ENCODE data around the gene JAZF1. TPM values are rescaled to one million over a fixed set of nuclear protein-coding genes. Genes with fewer than 3 reads are reported as not detected.

The JAZF1 gene
- total and polyA plus RNA-seq, 2 of the 4 experiments (the other 2 are of a cell fraction): 8.4 to 10.5 TPM

DNA sequence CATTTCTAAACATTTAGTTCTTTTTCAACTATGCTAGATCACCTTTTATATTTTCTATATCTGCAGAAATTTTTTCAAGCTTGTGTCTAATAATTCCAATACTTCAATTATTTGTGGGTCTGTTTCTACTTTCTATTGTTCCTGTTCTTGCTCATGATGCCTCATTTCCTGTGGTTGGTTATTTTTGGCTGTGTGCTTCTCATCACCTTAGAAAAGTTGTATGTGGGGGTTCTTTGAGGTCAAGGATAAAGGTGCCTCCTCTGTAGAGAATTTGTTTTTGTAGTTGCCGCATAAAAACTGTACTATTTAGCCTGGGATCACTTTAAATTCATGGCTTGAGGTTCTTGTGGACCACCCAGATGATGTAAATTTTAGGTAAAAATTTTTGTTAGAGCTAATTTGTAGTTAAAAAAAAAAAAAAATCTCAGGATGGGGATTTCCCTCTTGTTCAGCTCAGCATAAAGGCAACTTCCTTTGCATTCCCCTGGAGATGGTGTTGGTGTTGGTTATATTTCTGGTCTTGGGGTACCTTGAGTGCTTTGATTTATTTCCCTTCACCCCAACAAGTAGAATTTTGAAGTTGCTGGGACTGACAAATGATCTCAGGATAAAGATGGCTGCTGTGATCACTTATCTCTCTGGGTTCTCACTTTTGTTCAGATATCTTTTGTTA is 27.0 kb upstream of the JAZF1 start:
- no peak overlapping the region for H2BK120ac ChIP-seq (ENCODE audit: low read depth, low read length)
- no peak overlapping the region for H3K56ac ChIP-seq (ENCODE audit: extremely low read depth, insufficient read depth, low read length)
- H2AK5ac ChIP-seq (ENCODE audit: low read depth, low read length): no peak overlapping the region
- no peak overlapping the region for H3K9ac ChIP-seq (ENCODE audit: low read depth, low read length)
- no TSS peak for BruUV-seq (replicated peaks)
- H3K4me1 ChIP-seq (ENCODE audit: control insufficient read depth, insufficient read depth, low read length): peaks cover 4% of the 10 kb centered on the region
- no peak for ATAC-seq (ENCODE audit: low read depth)
- no peak overlapping the region for H3K4ac ChIP-seq (ENCODE audit: low read depth, low read length)
- no peak overlapping the region for H2AK9ac ChIP-seq (replicated peaks; ENCODE audit: low read depth, low read length, poor library complexity)
- H2AFZ ChIP-seq (replicated peaks; ENCODE audit: low read length, poor library complexity): no peak overlapping the region
- no peak overlapping the region for H2BK20ac ChIP-seq (ENCODE audit: low read depth, low read length)
- in situ Hi-C loops (cut with MboI; ENCODE audit: low sequenced_read_pairs) (no loop called here), intact Hi-C loops (cut with micrococcal nuclease) (no loop called here), dilution Hi-C loops (cut with HindIII; ENCODE audit: low sequenced_read_pairs, unreplicated experiment) (no loop called here)
- H3K18ac ChIP-seq (ENCODE audit: low read depth, low read length): no peak overlapping the region
- no peak overlapping the region for H4K8ac ChIP-seq (ENCODE audit: low read depth in 2 of 2, low read length in 2 of 2)
- TF ChIP-seq, protein P1, sequence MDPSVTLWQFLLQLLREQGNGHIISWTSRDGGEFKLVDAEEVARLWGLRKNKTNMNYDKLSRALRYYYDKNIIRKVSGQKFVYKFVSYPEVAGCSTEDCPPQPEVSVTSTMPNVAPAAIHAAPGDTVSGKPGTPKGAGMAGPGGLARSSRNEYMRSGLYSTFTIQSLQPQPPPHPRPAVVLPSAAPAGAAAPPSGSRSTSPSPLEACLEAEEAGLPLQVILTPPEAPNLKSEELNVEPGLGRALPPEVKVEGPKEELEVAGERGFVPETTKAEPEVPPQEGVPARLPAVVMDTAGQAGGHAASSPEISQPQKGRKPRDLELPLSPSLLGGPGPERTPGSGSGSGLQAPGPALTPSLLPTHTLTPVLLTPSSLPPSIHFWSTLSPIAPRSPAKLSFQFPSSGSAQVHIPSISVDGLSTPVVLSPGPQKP (IDR thresholded peaks at IDR 0.05; ENCODE audit: borderline replicate concordance, low read depth, low read length): no peak
- TF ChIP-seq, protein P2, sequence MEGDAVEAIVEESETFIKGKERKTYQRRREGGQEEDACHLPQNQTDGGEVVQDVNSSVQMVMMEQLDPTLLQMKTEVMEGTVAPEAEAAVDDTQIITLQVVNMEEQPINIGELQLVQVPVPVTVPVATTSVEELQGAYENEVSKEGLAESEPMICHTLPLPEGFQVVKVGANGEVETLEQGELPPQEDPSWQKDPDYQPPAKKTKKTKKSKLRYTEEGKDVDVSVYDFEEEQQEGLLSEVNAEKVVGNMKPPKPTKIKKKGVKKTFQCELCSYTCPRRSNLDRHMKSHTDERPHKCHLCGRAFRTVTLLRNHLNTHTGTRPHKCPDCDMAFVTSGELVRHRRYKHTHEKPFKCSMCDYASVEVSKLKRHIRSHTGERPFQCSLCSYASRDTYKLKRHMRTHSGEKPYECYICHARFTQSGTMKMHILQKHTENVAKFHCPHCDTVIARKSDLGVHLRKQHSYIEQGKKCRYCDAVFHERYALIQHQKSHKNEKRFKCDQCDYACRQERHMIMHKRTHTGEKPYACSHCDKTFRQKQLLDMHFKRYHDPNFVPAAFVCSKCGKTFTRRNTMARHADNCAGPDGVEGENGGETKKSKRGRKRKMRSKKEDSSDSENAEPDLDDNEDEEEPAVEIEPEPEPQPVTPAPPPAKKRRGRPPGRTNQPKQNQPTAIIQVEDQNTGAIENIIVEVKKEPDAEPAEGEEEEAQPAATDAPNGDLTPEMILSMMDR (conservative IDR thresholded peaks at IDR 0.05; ENCODE audit: low read depth, low read length): no peak
- TF ChIP-seq RAD21 (IDR thresholded peaks at IDR 0.05; ENCODE audit: low read length): no peak
- no peak for TF ChIP-seq CEBPB (IDR thresholded peaks at IDR 0.05; ENCODE audit: low read depth, low read length)
- no peak for TF ChIP-seq POLR2A (IDR thresholded peaks at IDR 0.05; ENCODE audit: low read depth, low read length)
- no peak for TF ChIP-seq BHLHE40 (IDR thresholded peaks at IDR 0.05; ENCODE audit: low read depth, low read length)
- no peak for TF ChIP-seq RCOR1 (IDR thresholded peaks at IDR 0.05; ENCODE audit: insufficient replicate concordance, low read length)
- no peak for TF ChIP-seq NFE2L2 (IDR thresholded peaks at IDR 0.05; ENCODE audit: low read depth, low read length)
- TF ChIP-seq RFX5 (IDR thresholded peaks at IDR 0.05; ENCODE audit: low read depth, low read length): no peak
- TF ChIP-seq MXI1 (IDR thresholded peaks at IDR 0.05; ENCODE audit: borderline replicate concordance, low read depth, low read length): no peak
- no peak for TF ChIP-seq MAFK (IDR thresholded peaks at IDR 0.05; ENCODE audit: low read depth, low read length)
- no peak for TF ChIP-seq CHD1 (IDR thresholded peaks at IDR 0.05; ENCODE audit: low read depth, low read length)
- TF ChIP-seq, protein P3, sequence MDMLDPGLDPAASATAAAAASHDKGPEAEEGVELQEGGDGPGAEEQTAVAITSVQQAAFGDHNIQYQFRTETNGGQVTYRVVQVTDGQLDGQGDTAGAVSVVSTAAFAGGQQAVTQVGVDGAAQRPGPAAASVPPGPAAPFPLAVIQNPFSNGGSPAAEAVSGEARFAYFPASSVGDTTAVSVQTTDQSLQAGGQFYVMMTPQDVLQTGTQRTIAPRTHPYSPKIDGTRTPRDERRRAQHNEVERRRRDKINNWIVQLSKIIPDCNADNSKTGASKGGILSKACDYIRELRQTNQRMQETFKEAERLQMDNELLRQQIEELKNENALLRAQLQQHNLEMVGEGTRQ (IDR thresholded peaks at IDR 0.05; ENCODE audit: low read depth, low read length): no peak
- no peaks in the 10 kb centered on the region for H3K79me1 ChIP-seq (ENCODE audit: low read depth in 1 of 2, low read length in 2 of 2)
- no peak overlapping the region for H3K4me3 ChIP-seq (ENCODE audit: insufficient read depth, low read depth, low read length)
- ChIA-PET POLR2A (ENCODE audit: unreplicated experiment) (no interaction called here), CTCF (interaction anchor here (1.2 kb wide), 1 partner anchor 89 kb away, joined by 3 read pairs; no protein-coding TSS in a partner anchor)
- H3K9me1 ChIP-seq (ENCODE audit: insufficient read depth, low read length): no peaks in the 10 kb centered on the region
- H3K27me3 ChIP-seq (ENCODE audit: control insufficient read depth, insufficient read depth, low read length): no peaks in the 10 kb centered on the region
- H2BK5ac ChIP-seq (ENCODE audit: low read depth, low read length, poor library complexity, severe bottlenecking): no peak overlapping the region
- H3K36me3 ChIP-seq (ENCODE audit: control insufficient read depth, insufficient read depth, low read length): no peaks in the 10 kb centered on the region
- 100% methylated on average over 1 of the region's 1 CpG; no CpG with 5 or more reads in 1 of the 2 experiments for whole genome bisulfite sequencing, 2 experiments (ENCODE audit: extremely low coverage in 2 of 2, insufficient read length in 1 of 2)
- H3K4me2 ChIP-seq (ENCODE audit: low read depth, low read length): no peak overlapping the region
- H4K20me1 ChIP-seq (ENCODE audit: insufficient read depth, low read length): no peaks in the 10 kb centered on the region
- H3K14ac ChIP-seq (replicated peaks; ENCODE audit: low read depth, low read length): 0 out of 2 replicates have a peak overlapping the region, but pooled peaks have one; percentile 11
- H4K91ac ChIP-seq (ENCODE audit: insufficient read depth, low read depth, low read length): no peak overlapping the region
- no peaks in the 10 kb centered on the region for H3K9me3 ChIP-seq (ENCODE audit: control insufficient read depth, insufficient read depth, low read length)
- no peak for DNase-seq
- H3K23ac ChIP-seq (ENCODE audit: low read depth, low read length): no peak overlapping the region
- no peak overlapping the region for H2BK15ac ChIP-seq (ENCODE audit: low read depth, low read length)
- H4K5ac ChIP-seq (ENCODE audit: low read depth, low read length): no peak overlapping the region
- no peak overlapping the region for H3K27ac ChIP-seq (ENCODE audit: insufficient read depth, low read length)

Measured in IMR-90 (cell line).